NCI-H510A treated with DMSO at 0.1 percent for 48 hours (cell line): ENCODE data around the gene HOXA5.

Experiments
- DNase-seq: peaks from one replicate; lab custom pipeline; 2025; lab: John Stamatoyannopoulos, UW

HOXA5 gene

DNA sequence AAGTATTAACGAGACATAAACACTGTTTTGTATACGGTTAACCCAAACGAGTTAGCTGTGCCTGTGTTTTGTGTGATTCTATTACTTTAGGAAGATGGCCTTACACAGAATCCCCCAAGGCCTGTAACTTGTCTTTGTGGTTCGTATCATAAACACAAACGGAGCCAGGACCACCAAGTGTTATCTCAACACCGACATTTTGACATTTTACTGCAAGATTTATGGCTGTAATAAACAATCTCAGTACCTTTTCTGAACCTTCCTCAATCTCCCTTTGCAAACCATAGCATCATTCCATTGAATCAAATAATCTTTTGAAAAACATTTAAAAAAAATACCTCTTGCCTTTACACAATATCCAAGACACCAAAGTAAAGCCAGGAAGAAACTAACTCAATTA is 10.5 kb downstream of the HOXA5 start:
- no peak for DNase-seq

DNA sequence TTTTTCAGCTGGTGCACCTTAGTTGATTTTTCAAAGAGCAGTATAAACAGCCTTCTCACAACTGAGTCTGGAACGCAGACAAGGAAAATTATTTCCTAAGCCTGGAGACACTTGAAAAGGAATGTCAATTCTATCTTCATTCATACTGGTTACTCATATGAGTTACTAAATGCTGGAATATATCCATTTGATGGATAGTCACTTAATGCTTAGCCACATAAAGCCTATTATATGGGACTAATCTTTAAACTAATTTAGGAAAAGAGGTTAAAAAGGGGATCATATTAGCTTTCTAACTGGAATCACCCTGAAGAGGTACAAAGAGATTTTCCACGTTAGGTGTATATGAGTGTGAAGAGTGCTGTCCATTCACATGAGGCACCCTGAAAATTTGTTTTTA is 11.3 kb downstream of the HOXA5 start:
- no peak for DNase-seq

DNA sequence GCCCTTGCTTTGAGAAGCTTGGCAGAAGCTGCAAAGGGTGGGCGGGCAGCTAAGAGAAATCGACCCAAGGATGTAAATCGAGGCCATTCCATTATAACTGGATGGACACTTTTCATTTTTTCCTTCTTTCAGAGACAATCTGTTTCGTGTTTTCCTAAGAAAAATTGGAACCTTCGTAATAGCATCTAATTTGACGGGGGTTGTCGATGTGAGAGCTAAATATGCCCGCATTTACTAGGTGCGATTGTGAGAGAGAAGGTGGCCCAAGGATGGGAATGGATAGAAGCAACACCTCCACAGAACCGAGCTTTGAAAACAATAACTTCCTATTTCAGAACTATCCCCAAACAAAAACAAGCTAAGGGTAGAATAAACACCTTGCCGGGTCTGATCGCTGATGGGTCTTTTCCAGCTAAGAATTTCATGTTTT is 12.1 kb downstream of the HOXA5 start:
- no peak for DNase-seq

DNA sequence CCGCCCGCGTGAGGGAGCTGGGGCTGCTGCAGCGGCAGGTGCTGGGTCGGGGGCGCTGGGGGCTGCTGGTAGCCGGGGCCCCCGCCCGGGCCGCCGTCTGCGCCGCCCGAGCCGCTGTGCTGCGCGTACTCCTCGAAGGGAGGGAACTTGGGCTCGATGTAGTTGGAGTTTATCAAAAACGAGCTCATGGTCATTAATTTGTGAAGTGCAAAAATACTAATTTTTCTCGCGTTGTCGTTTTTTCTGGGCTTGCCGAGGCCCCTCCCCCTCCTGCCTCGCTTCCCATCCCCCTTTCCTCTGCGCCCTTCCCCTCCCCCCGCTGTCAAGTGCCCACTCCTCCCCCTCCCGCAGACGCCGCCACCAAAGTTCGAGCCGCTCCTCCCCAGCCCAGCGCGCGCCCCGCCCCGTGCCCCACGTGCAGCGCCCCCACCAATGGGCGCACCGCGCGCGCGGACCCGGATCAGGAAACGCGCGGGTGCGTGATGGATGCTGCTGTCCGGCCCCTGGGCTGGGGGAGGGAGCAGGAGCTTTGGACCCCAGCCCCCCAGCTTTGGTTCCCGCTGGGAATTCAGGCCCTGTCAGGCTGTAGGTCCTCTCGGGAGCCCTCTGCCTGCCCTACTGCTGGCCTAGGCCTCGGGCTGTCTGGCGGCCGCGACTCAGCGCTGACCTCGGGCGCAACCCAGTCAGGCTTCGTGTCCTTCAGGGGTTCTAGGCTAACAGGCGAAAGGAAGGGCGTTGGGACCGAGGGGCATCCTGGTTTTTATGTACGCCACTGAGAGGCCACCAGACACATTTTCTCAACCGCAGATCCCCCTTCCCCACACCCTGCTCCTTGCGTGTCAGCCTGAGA is 12.7 kb downstream of the HOXA5 start, which contains the start of gene HOXA4:
TSS of gene HOXA4 (minus strand) at position 218 of the 850 bp plus-strand sequence. CDS start at position 194, 24 bp downstream.
- peak; percentile 76 for DNase-seq

DNA sequence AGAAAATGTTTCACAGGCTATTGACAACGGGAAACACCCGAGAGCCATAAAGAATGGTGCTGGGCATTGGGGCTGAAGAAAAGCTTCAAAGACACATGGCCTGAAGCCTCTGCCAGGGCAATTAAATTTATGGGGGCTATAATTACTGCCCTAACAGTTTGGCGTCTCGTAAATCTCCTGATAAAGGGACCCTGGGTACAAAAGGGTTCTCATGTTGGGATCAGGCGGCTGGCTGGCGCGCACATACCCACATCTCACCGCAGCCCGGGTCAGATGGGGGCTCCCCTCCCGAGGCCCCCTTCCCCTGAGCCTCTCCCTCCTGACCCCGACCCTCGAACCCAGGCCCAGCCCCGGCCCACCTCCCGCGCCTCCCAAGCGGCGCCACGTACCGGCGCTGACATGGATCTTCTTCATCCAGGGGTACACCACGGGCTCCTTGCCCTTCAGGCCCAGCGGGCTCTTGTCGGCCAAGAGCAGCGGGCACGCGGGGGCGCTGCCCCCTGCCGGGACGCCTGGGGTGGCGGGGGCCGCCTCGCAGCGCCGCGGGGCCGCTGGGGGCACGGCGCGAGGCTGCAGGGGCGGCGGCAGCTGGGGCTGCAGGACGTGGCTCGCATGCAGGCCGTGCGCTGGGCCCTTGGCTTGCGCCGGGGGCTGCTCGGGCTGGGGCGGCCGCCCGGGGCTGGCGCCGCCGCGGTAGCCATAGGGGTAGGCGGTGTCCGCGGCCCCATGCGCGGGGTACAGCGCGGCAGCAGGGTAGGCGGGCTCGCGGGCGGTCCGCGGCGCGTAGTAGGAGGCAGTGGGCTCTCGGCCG is 13.5 kb downstream of the HOXA5 start:
- no peak for DNase-seq

DNA sequence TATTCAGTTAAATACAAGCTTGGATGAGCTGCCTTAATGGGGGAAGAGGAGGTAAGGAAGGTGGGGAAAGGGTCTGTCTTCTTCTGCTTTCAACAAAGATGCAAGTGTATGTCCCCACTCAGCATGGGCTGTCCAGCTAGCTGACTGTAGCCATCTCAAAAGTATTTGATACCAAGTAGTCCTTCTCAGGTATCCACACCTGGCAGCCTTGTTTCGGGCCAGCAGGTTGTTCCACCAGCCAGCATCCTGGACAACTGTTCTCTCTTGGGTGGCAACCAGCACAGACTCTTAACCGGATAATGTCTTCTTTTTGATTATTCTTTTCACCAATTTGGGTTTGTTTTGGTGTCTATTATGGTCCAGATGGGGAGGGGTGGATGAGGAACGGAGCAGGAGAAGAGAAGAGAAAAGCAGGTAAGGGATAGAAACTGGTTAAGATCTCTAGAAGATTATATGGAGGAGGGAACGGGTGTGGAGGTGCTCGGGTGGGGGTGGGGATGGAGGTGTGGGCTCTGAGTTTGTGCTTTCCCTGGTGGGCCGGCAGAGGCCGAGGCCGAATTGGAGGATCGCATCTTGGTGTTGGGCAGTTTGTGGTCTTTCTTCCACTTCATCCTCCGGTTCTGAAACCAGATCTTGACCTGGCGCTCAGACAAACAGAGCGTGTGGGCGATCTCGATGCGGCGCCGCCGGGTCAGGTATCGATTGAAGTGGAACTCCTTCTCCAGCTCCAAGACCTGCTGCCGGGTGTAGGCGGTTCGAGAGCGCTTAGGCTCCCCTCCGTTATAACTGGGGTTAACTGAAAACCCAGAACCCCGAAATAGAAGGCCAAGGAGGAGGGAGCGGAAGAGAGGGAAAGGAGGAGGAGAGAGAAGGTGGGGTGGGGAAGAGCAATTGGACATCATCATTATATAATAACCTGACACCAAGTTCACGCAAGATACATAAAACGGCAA is 14.4 kb downstream of the HOXA5 start:
- no peak for DNase-seq

DNA sequence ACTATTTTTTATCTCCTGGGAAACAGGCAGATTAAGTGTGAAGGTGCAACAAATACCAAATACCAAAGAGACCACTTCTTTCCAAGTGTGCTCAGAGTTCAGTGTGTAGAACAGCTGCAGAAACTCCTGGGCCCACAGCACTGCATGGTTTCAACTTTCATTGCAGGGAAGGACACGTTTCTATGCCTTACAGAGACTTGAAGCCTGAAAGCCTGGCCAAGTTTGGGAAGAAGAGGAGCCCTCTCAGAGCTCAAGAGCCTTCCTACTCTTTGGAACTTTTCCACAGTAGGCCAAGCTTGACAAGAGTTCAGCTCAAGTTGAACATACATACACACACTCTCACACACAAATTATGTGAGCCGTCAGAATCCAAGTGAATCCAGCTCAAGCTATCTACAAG is 15.4 kb downstream of the HOXA5 start:
- DNase-seq, result no peak

DNA sequence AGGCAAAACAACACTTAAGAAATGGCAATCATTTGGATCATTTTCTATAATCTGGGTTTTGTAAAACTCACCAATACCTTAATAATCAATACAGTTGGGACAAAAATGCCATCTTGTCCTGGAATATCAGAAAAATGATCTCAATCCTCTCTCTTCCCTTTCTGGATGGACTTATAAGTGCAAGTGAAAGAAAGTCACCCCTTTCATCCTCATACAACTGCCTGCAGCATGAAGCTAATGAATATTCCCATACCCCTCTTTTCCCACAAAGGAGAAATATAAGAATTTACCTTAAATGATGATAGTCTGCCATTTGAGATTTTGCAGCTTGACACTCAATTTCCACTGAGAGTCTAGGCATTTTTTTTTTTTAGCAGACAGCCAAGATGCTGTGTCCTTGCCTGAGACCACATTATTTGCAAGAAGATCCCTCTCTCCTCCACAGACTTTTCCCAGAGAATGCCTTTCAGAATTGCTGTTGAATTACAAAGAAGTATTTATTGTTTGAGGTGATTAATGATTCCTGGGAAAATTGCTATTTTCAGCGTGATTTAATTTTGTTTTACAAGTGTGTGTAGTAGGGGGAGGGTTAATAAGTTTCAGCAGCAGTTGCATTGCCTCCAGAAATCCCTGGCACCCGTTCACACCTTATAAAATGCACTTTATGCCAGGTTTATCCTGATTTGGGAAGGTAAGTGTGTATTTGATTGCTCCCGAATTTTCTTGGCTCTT is 16.7 kb downstream of the HOXA5 start:
- no peak for DNase-seq

DNA sequence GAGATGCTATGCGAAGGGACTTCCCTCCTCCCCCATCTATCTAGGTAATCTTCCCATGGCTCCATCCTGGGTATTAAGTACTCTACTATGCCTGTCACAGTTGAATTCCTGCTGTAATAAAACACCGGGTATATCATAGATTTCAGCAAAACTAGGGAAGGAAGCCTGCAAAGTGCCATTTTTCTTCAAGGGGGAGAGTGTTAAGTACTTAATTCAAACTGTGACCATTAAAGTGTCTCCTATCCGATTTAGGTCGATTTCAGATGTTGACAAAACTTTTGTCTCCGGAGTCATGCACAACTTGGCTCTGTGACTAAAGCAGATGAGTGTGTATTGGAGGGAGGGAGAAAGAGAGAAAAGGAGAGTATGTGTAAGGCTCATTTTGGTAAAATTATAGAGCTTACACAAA is 17.5 kb downstream of the HOXA5 start:
- no peak for DNase-seq

DNA sequence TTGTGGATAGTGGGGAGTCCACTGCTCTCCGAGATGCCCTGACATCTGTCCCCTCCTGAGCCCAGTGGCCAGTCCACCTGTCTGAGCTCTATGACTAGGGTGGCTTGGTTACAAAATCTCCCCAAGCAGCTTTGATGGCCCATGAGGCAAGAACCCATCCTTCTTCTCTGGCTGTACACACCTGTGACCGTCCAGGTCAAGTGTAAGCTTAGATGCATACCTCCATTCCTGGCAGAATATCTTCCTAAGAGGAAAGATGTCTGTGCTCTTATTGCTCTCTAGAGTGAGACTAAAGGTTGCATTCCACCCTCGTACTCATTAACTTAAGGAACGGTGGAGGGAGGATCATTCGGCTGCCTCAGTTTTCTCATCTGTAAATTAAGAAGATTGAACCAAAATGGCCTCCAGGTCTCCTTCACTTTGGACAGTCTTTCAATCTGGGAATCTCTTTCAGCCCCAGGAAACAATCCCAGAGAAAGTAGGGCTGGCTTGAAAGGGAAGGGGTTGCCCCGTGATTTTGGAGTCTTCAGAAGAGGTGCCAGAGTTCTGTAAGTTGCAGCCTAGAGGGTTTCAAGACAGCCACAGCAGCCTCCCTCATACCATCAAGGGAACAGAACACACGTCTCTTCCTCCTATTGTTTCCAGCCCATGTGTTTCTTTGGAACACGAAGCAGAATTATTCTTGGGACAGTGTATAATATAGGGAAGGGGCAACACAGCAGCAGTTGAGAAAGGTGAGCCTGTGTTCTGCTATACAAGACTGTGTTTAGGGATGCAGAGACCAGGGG is 18.4 kb downstream of the HOXA5 start:
- no peak for DNase-seq

DNA sequence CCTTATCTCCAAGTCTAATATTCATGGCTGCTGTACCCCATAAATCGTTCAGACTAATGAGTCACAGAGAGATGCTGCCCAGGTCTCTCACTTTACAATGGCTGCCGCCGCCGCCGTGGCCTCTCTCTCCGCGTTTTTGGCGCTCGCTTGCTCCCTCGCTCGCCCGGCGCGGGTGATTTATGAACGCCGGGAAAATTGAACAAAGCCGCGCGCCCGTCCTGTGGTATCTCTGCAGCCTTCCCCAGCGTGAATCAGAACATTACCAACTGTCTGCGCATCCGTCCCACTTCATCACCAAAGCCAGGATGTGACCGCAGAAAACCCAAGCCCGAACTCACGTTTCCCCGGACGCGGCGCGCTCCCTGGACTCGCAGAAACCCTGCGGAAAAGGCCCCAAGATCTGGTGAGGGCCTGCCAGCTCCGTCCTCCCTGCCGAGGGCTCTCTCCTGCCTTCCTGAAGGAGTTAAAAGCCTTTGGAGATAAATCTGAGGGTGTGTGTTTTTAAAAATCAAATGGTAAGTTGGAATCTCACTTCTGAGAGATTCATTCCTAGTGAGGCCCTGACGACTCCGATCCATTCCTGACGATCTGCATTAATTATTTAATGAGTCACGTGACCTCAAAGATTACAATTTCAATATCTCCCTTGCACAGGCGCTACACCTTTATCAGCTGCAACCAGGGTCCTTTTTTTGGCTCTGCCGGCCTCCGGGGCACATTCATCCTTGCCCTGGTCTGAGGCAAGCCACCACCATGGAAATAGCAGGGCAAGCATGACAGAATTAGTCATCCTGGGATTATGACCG is 19.2 kb downstream of the HOXA5 start:
- DNase-seq, result no peak

DNA sequence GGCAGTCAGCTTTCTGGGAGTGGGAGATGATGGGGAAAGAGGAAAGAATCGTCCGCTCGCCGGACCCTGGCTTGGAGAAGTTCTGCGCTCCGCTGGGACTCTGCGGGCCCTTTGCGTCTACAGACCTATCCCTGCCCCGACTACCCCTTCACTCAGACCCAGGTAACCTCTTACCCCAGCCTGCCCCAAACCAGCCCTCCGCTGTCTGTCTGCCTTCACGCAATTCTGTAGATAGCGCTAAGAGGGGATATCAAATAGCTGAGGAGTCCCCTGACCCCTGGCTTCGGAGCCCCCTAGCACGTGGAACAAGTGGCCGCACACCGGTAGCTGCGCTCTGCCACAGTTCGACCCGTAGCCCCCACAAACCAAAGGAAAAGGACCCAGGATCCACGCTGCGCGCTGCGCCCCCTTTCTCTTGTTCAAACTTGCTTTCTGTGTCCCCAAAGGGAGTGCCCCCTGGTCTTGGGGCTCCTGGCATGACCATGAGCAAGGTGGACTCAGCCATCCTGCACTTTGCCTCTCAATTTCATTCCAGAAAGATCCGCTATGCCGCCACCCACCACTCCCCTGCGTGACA is 19.9 kb downstream of the HOXA5 start:
- no peak for DNase-seq

DNA sequence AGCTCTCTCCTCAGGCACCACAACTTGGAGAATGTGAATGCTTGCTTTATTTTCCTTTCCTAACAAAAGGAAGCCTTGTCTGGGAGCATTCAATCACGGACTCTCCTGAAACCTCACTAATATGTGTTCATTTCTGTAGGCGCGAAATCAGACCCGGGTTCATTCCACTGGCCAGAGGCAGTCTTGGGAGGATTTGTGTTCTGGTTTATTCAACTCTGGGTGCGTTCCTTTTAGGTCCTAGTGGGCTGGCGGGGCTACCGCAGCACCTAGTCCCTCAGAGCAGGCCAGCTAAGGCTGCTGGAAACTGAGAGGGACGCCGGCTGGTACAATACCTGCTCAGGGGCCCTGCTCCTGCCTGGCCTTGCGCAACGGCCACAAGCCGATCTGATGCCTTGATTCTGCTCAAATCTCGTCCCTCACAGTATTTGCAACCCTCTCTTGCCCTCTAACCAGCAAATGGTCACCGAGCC is 20.4 kb downstream of the HOXA5 start:
- DNase-seq, result no peak

DNA sequence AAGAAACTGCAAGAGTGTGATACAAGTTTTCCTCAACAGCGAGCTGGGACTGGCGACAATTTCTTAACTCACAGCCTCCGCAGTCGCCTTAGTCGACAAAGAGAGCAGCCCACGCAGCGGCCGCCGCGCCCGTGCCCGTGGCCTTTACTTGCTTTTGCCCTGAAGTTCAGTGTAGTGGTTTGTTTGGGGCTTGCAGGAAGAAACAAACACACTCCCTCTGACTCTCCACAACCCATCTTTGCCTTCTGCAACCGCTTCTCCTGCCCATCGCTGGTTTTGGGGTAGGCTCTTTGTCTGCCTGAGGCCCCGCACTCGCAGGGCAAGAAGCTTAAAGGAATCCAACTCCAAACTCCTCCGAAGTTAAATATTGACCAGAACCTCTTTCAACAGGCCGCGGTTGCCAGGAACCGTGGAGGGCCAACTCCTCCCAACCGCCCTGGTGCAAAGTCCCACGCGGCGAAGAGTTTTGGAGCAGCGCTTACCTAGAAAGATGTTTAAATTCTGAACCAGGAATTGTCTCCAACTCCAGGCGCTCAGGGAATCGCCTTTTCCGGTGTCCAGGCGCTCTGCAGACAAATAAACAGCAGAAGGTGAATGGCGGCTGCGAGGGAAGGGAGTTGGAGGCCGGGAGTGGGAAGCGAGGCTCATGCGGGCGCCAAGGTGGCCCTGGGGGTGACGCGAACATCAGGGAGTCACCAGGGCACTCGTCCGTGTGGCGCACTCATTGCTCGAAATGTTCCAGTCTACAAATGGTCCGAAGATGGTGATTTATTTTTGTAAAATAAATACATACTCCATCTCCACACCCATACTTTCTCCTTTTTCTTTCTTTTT is 21.2 kb downstream of the HOXA5 start:
- DNase-seq, result no peak

DNA sequence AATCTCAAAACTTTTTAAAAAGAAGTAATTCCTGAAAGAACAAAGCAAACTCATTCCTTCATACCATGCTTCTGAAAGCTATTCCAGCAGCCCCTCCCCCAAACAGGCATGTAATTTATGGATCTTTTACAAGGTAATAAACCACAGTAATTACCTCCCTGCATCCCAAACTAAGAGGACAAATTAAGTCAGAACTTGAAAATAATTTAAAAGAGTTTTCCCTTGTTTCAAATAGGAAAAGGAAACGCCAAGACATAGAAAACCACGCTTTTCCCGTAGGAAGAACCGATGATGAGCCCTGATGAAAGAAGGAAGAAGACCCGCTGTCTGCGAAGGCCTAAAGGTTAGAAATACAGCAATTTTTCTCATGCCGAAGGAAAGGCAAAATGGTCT is 21.8 kb downstream of the HOXA5 start:
- no peak for DNase-seq

DNA sequence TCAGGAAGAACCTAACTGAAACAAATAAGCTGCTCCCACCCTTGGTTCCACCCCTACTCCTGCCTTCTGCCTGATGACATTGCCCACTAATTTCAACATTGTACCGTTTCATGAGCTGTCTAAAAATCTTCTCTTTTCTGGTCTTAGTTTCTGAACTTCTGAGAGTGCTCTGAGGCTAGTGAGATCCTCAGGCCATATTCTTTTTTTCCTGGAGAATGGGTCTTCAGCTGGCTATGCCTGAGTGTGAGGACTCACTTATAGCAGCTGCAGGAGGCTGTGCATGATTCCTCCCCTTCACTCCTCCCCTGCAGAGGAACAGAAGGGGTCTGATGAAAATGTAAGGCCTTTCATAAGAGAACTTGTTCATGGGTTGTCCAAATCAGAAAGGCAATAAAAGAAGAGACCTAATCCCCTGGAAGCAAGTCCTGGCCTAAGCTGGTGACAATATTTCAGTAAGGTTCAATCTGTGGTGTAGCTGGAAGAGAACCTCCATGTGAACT is 24.0 kb downstream of the HOXA5 start:
- DNase-seq, result no peak

DNA sequence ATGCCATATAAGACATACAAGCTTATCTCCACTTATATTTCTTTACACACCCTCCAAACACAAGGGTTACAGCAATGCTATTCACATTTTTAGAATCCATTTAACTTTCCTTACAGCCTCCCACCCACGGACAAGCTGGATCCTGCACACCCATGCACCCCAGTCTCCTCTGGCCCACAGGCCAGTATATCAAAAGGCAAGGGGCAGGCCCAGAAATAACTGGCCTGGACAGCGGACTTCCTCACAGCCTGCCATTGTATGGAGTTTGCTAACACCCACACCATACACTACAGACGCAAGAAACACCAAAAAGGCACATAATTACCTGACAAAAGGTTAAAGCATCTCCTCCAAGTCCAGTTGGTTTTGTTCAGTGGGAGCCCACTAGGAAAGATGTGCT is 24.9 kb downstream of the HOXA5 start:
- DNase-seq, result no peak

DNA sequence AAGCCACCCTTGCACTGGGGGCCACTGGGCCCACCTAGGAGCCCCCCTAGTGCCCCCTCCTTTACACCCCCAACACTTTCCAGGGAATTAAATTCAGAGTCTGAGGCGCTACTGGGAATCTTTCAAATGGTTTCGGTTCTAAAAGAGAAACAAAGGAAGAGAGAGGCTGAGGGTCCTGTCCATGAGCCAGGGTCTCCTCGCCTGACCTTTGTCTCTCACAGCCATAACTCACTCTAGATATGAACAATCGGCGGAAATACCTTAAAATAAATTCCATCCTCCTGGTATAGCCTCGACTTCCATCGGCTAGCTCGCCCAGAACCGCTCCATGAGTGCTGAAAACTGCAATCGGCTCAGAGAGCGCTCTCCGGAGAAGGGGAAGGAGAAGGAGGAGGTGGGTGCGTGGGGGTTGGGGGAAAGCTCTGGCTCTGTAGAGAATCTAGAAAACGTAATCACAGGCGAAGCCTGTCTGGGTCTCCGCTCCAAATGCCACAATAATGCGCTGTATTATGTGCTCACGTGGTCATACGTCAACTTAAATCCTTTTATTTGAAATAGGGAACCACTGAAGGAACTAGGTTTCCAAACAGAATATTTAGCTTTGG is 25.5 kb downstream of the HOXA5 start:
- DNase-seq, result no peak
